IPS-20b (cell line): ENCODE measurements around the gene C9orf78.

Experiments
- H3K27ac ChIP-seq: one replicate; pipeline ENCODE4 v1.5.1; 2013; ENCODE audit warnings: low read length
- H3K27me3 ChIP-seq: 2 replicates; pipeline ENCODE4 v1.6.1; 2013; ENCODE audit warnings: mild to moderate bottlenecking, low read length, inconsistent platforms; ENCODE audit not compliant: insufficient read depth
- H3K36me3 ChIP-seq: 2 replicates; pipeline ENCODE4 v1.6.1; 2013; ENCODE audit warnings: low read depth, mild to moderate bottlenecking, inconsistent platforms, low read length, moderate library complexity; ENCODE audit not compliant: insufficient read depth
- H3K4me1 ChIP-seq: 2 replicates; pipeline ENCODE4 v1.6.1; 2013; ENCODE audit warnings: mild to moderate bottlenecking, control low read depth, inconsistent platforms, low read length, moderate library complexity; ENCODE audit not compliant: insufficient read depth
- H3K4me3 ChIP-seq: 2 replicates; pipeline ENCODE4 v1.5.1; 2013; ENCODE audit warnings: mild to moderate bottlenecking, low read length, inconsistent platforms
- H3K9ac ChIP-seq: 2 replicates; pipeline ENCODE4 v1.6.1; 2013; ENCODE audit warnings: low read depth, mild to moderate bottlenecking, inconsistent platforms, low read length, moderate library complexity
- H3K9me3 ChIP-seq: 2 replicates; pipeline ENCODE4 v1.6.1; 2013; ENCODE audit warnings: mild to moderate bottlenecking, low read depth, low read length, inconsistent platforms; ENCODE audit not compliant: insufficient read depth

Gene C9orf78

GRCh38 chr9:129865668-129866320 is 30.7 kb upstream of the C9orf78 start:
- Histone ChIP-seq H3K4me3 (no peak overlapping the region), H3K27ac (no peak overlapping the region)

DNA sequence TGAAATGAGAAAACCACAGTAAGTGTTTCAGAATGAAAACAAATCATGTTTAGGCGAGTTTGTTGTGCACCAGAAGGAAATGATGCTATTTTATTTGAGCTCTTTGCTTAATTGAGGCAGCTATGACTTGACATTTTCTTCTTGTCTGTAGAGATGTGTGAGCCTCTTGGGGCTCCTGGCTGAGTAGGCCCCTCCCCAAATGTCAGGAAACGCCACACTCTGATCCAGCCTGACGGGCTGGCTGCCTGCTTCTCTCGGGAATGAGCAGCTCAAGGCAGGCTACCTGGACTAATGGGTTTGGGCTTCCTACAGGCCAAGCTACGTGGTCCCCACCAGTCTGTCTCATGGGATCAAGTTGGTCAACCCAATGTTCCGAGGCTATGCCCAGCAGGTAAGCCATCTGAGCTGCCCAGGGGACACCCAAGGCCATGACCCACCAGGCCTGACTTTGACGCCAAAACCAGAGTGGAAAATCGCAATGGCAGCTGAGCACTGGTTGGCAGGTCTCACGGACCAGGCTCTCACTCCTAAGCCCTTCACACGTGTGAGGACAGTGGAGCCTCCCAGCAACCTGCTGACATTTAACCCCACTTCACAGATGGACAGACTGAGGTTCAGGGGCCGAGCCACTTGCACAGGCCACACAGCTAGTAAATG is 30.0 kb upstream of the C9orf78 start:
- no peak overlapping the region for H3K9ac ChIP-seq
- H3K4me1 ChIP-seq, result no peaks in the 10 kb centered on the region
- no peak overlapping the region for H3K4me3 ChIP-seq

More at GRCh38 chr9:129865668-129866320, 30.7 kb upstream of the C9orf78 start:
- H3K36me3 ChIP-seq, result peaks cover 14% of the 10 kb centered on the region
- no peaks in the 10 kb centered on the region for H3K9me3 ChIP-seq
- no peak overlapping the region for H3K9ac ChIP-seq
- no peaks in the 10 kb centered on the region for H3K4me1 ChIP-seq
- no peaks in the 10 kb centered on the region for H3K27me3 ChIP-seq

GRCh38 chr9:129863059-129863690 is 28.1 kb upstream of the C9orf78 start:
- Histone ChIP-seq H3K4me1 (no peaks in the 10 kb centered on the region), H3K9ac (no peak overlapping the region), H3K27me3 (no peaks in the 10 kb centered on the region), H3K36me3 (peaks cover 14% of the 10 kb centered on the region), H3K9me3 (no peaks in the 10 kb centered on the region), H3K27ac (no peak overlapping the region), H3K4me3 (no peak overlapping the region)

More for the DNA sequence above, 30.0 kb upstream of the C9orf78 start:
- H3K27me3 ChIP-seq, result no peaks in the 10 kb centered on the region
- H3K9me3 ChIP-seq, result no peaks in the 10 kb centered on the region
- peaks cover 14% of the 10 kb centered on the region for H3K36me3 ChIP-seq
- H3K27ac ChIP-seq, result no peak overlapping the region

DNA sequence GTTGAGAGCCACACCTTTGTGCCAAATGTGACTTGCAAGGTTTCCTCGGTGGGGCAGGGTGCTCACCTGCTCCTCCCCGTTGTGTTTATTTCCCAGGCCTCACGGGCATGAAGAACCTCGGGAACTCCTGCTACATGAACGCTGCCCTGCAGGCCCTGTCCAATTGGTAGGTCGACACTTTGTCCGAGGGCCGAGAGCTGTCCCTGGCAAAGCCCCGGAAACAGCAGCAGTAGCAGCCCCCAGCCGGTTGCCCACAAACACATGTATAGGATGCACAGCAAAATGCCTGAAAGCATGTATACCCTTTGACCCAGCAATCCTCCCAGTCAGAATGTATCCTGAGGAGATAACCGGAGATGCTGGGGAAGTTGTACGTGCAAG is 26.4 kb upstream of the C9orf78 start:
- peaks cover 17% of the 10 kb centered on the region for H3K36me3 ChIP-seq
- no peak overlapping the region for H3K4me3 ChIP-seq
- H3K27ac ChIP-seq, result no peak overlapping the region
- H3K9ac ChIP-seq, result no peak overlapping the region
- H3K27me3 ChIP-seq, result no peaks in the 10 kb centered on the region
- no peaks in the 10 kb centered on the region for H3K4me1 ChIP-seq
- H3K9me3 ChIP-seq, result no peaks in the 10 kb centered on the region

DNA sequence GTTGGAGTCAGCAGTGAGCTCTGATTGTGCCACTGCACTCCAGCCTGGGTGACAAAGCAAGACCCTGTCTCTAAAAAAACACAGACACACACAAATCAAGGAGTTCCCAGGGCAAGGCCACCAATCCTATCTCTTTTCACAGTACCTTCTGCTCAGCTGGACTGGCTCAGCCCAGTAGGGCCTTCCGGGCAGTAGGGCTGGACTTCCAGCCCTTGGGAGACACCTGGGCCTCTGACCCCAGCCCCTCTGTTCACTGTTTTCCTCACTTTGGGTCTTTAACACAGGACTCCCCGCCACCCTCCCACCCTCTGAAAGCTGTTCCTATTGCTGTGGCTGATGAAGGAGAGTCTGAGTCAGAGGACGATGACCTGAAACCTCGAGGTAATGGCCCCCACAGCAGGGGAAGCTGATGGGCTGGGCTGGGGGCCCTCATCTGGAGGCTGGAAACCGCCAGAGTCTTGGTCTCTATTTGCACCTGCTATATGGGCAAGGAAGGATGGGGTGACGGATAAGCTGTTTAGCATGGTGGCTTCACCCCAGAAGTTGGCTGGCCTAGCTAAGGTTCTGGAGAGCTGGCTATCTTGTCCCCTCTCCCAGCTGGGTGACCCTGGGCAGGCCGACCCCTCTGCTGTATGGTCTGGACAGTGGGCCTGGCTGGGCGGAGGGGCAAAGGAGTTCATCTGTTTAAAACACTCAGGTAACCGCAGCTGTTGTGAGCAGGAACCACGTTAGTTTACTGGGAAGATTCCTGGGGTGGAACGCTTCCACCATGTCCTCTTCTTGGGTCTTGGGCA is 25.8 kb upstream of the C9orf78 start:
- H3K4me3 ChIP-seq, result no peak overlapping the region
- no peaks in the 10 kb centered on the region for H3K9me3 ChIP-seq
- no peak overlapping the region for H3K27ac ChIP-seq
- H3K27me3 ChIP-seq, result no peaks in the 10 kb centered on the region
- peaks cover 17% of the 10 kb centered on the region for H3K36me3 ChIP-seq
- H3K9ac ChIP-seq, result no peak overlapping the region
- no peaks in the 10 kb centered on the region for H3K4me1 ChIP-seq

DNA sequence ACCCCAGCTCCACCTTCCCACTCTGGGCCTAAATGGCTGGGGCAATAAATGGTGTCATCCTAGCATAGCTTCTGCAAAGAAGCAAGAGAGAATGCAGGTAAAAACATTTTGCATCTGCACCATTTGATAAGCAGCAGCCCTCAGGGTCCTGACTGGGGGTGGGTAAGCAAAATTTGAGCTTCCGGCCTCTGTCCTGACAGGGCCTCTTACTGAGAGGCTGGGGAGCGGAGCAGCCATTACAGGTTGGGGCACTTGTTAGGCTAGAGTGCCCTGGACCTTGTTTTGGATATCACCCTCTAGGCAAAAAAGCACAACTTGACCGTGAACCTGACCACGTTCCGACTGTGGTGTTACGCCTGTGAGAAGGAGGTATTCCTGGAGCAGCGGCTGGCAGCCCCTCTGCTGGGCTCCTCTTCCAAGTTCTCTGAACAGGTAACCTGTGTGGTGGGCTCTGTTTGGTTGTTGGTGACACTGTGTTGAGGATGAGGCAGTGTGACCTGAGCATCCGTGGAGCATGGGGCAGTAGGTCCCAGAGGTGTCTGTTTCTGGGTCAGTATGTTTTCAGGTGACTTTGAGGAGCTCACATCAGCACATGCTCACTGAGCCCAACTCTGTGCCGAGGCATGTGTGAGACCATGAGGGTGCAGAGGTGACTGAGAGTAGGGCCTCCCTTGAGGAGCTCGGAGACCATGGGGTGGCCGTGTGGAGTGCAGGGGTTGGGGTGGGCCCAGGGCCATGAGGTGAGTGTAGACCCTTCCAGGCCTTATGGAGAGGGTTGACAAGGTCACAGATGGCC is 23.3 kb upstream of the C9orf78 start:
- Histone ChIP-seq H3K9me3 (no peaks in the 10 kb centered on the region), H3K9ac (no peak overlapping the region), H3K36me3 (peaks cover 18% of the 10 kb centered on the region), H3K27ac (no peak overlapping the region), H3K4me3 (no peak overlapping the region), H3K4me1 (no peaks in the 10 kb centered on the region), H3K27me3 (no peaks in the 10 kb centered on the region)

DNA sequence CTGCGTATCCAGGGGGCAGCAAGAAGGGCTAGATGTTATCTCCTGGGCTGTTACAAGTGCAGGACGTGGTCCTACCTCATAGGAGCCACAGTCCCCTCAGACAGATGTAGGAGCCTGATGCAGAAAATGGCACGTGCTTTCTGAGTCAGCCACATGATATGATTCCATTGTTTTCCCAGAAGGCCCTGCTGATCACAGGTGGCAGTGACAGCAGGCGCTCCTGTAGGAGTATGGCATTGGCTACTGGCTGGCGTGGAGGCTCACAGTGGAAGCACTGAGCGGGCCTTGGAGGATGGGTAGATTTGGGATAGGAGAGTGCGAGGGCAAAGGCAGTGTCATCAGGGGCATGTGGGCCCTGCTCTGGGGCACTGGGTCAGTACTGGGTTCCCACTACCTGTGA is 22.1 kb upstream of the C9orf78 start:
- Histone ChIP-seq H3K4me3 (no peak overlapping the region), H3K27me3 (no peaks in the 10 kb centered on the region), H3K4me1 (no peaks in the 10 kb centered on the region), H3K9me3 (no peaks in the 10 kb centered on the region), H3K27ac (no peak overlapping the region), H3K36me3 (peaks cover 24% of the 10 kb centered on the region), H3K9ac (no peak overlapping the region)

- Histone ChIP-seq H3K4me1 (no peaks in the 10 kb centered on the region), H3K27me3 (no peaks in the 10 kb centered on the region), H3K4me3 (no peak overlapping the region), H3K36me3 (peaks cover 25% of the 10 kb centered on the region), H3K9me3 (no peaks in the 10 kb centered on the region), H3K9ac (no peak overlapping the region), H3K27ac (no peak overlapping the region)
These were observed 19.6 kb upstream of the C9orf78 start for GRCh38 chr9:129854588-129855110.

- Histone ChIP-seq H3K27ac (no peak overlapping the region), H3K27me3 (no peaks in the 10 kb centered on the region), H3K4me1 (no peaks in the 10 kb centered on the region), H3K9me3 (no peaks in the 10 kb centered on the region), H3K9ac (no peak overlapping the region), H3K4me3 (no peak overlapping the region), H3K36me3 (peaks cover 25% of the 10 kb centered on the region)
These were observed 18.5 kb upstream of the C9orf78 start for GRCh38 chr9:129853614-129854013.

GRCh38 chr9:129852579-129852978 is 17.5 kb upstream of the C9orf78 start:
- Histone ChIP-seq H3K36me3 (peaks cover 22% of the 10 kb centered on the region), H3K4me1 (no peaks in the 10 kb centered on the region), H3K9ac (no peak overlapping the region), H3K4me3 (no peak overlapping the region), H3K27ac (no peak overlapping the region), H3K27me3 (no peaks in the 10 kb centered on the region), H3K9me3 (no peaks in the 10 kb centered on the region)

DNA sequence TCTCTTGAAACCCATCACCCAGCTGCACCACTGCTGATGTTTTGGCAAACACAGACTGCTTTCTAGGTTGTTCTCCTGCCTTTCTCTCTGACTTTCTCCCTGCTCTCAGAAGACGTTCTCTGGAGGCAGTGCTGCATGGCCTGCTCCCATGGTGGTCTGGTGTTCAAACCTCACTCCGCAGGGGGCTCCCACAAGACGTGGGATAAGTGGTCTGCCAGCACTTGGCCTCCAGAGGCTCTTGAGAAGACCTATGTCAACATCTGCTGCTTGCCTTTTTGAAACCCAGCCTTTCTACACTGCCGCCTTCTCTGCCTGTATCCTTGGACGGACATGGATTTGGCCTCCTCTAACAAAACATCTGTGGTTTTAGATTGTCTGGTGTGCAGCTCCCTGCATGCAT is 16.7 kb upstream of the C9orf78 start:
- Histone ChIP-seq H3K36me3 (peaks cover 22% of the 10 kb centered on the region), H3K4me1 (no peaks in the 10 kb centered on the region), H3K9me3 (no peaks in the 10 kb centered on the region), H3K9ac (no peak overlapping the region), H3K27me3 (no peaks in the 10 kb centered on the region), H3K4me3 (no peak overlapping the region), H3K27ac (no peak overlapping the region)
